Astrocyte (in vitro differentiated cells and primary cell): ENCODE data around the gene DEGS2. TPM values are rescaled to one million over a fixed set of nuclear protein-coding genes. Genes with fewer than 3 reads are reported as not detected.
"Not testable (repeated sequence)": the region's sequence is repeated elsewhere in the genome, so short reads cannot be mapped to it uniquely, and the experiment has no call there.

Source experiments
- DNase-seq: peaks from one replicate; pipeline ENCODE4 v3.0.0-alpha.2; 2010; ENCODE audit warnings: low read depth
- FAIRE-seq: peaks from 2 replicates; lab custom pipeline; 2011; peaks lifted over from hg19 to GRCh38; lab: Jason Lieb, UNC
- H2AFZ ChIP-seq: 2 replicates; pipeline ENCODE4 v1.6.0; 2012; ENCODE audit warnings: low read depth, low read length, inconsistent platforms
- H3K27ac ChIP-seq: 2 replicates; pipeline ENCODE4 v1.5.1; 2011; ENCODE audit warnings: low read depth, low read length, inconsistent platforms
- H3K27me3 ChIP-seq: 2 replicates; pipeline ENCODE4 v1.6.0; 2011; ENCODE audit warnings: low read length, inconsistent platforms; ENCODE audit not compliant: insufficient read depth
- H3K36me3 ChIP-seq: 2 replicates; pipeline ENCODE4 v1.5.1; 2011; ENCODE audit warnings: low read length, inconsistent platforms; ENCODE audit not compliant: insufficient read depth
- H3K4me1 ChIP-seq: 2 replicates; pipeline ENCODE4 v1.5.1; 2011; ENCODE audit warnings: low read length, inconsistent platforms; ENCODE audit not compliant: insufficient read depth
- H3K4me2 ChIP-seq: 2 replicates; pipeline ENCODE4 v1.6.0; 2012; ENCODE audit warnings: low read length, inconsistent platforms
- H3K4me3 ChIP-seq: 2 replicates; pipeline ENCODE4 v1.5.1; 2011; ENCODE audit warnings: low read depth, mild to moderate bottlenecking, low read length, inconsistent platforms; ENCODE audit not compliant: insufficient read depth
- H3K79me2 ChIP-seq: 2 replicates; pipeline ENCODE4 v1.6.0; 2012; ENCODE audit warnings: mild to moderate bottlenecking, low read length, inconsistent platforms; ENCODE audit not compliant: insufficient read depth
- H3K9ac ChIP-seq: 2 replicates; pipeline ENCODE4 v1.6.0; 2012; ENCODE audit warnings: mild to moderate bottlenecking, low read length, inconsistent platforms
- H3K9me3 ChIP-seq: 2 replicates; pipeline ENCODE4 v1.5.1; 2012; ENCODE audit warnings: low read depth, mild to moderate bottlenecking, low read length, inconsistent platforms; ENCODE audit not compliant: insufficient read depth
- H4K20me1 ChIP-seq: 2 replicates; pipeline ENCODE4 v1.6.0; 2012; ENCODE audit warnings: low read length, inconsistent platforms; ENCODE audit not compliant: insufficient read depth
- H3K27ac Mint-ChIP-seq: one replicate; pipeline ENCODE4 v1.8.0; 2021; ENCODE audit warnings: mild to moderate bottlenecking, mixed read lengths; ENCODE audit not compliant: unreplicated experiment
- H3K27me3 Mint-ChIP-seq: one replicate; pipeline ENCODE4 v1.8.0; 2021; ENCODE audit warnings: low read depth, mixed read lengths; ENCODE audit not compliant: unreplicated experiment
- H3K36me3 Mint-ChIP-seq: one replicate; pipeline ENCODE4 v1.8.0; 2021; ENCODE audit warnings: low read depth, mixed read lengths; ENCODE audit not compliant: unreplicated experiment
- H3K4me1 Mint-ChIP-seq: one replicate; pipeline ENCODE4 v1.8.0; 2021; ENCODE audit warnings: low read depth, mixed read lengths; ENCODE audit not compliant: unreplicated experiment
- H3K4me3 Mint-ChIP-seq: one replicate; pipeline ENCODE4 v1.8.0; 2021; ENCODE audit warnings: mild to moderate bottlenecking, moderate library complexity, mixed read lengths; ENCODE audit not compliant: unreplicated experiment
- H3K9me3 Mint-ChIP-seq: one replicate; pipeline ENCODE4 v1.8.0; 2021; ENCODE audit warnings: mild to moderate bottlenecking, mixed read lengths; ENCODE audit not compliant: unreplicated experiment
- EZH2 ChIP-seq: IDR thresholded peaks from 2 replicates; pipeline ENCODE4 v1.6.1; 2012; ENCODE audit warnings: mild to moderate bottlenecking, low read length, inconsistent platforms; ENCODE audit not compliant: insufficient read depth
- total RNA-seq: library from RNA; stranded (reverse); gene quantifications from 2 replicates; pipeline ENCODE4 v1.2.1, GENCODE V29; 2021
- TF ChIP-seq, protein P1 (sequence below): IDR thresholded peaks from 2 replicates; pipeline ENCODE4 v1.5.1; 2011; ENCODE audit warnings: low read depth, mild to moderate bottlenecking, inconsistent platforms, low read length, moderate library complexity; ENCODE audit not compliant: insufficient read depth

The DEGS2 gene
- total RNA-seq, 1 donor from 2014 or later = not detected

GRCh38 chr14:100188392-100189030 is 29.1 kb upstream of the DEGS2 start:
- Histone ChIP-seq H3K36me3 (no peaks in the 10 kb centered on the region), H3K79me2 (no peaks in the 10 kb centered on the region), H3K4me3 (no peak overlapping the region), H3K27ac (no peak overlapping the region), H3K27me3 (no peaks in the 10 kb centered on the region), H3K4me2 (no peak overlapping the region), H3K9ac (no peak overlapping the region), H3K9me3 (no peaks in the 10 kb centered on the region), H2AFZ (no peak overlapping the region), H3K4me1 (peaks cover 11% of the 10 kb centered on the region), H4K20me1 (no peaks in the 10 kb centered on the region)
- H3K36me3 Mint-ChIP-seq = no peaks in the 10 kb centered on the region
- DNase-seq (no peak), FAIRE-seq (no peak)
- no peak overlapping the region for H3K27ac Mint-ChIP-seq
- no peak overlapping the region for H3K4me3 Mint-ChIP-seq
- no peaks in the 10 kb centered on the region for H3K4me1 Mint-ChIP-seq
- H3K9me3 Mint-ChIP-seq = no peaks in the 10 kb centered on the region
- H3K27me3 Mint-ChIP-seq = peaks cover 6% of the 10 kb centered on the region
- TF ChIP-seq EZH2 = no peak
- TF ChIP-seq, protein P1, sequence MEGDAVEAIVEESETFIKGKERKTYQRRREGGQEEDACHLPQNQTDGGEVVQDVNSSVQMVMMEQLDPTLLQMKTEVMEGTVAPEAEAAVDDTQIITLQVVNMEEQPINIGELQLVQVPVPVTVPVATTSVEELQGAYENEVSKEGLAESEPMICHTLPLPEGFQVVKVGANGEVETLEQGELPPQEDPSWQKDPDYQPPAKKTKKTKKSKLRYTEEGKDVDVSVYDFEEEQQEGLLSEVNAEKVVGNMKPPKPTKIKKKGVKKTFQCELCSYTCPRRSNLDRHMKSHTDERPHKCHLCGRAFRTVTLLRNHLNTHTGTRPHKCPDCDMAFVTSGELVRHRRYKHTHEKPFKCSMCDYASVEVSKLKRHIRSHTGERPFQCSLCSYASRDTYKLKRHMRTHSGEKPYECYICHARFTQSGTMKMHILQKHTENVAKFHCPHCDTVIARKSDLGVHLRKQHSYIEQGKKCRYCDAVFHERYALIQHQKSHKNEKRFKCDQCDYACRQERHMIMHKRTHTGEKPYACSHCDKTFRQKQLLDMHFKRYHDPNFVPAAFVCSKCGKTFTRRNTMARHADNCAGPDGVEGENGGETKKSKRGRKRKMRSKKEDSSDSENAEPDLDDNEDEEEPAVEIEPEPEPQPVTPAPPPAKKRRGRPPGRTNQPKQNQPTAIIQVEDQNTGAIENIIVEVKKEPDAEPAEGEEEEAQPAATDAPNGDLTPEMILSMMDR = no peak

DNA sequence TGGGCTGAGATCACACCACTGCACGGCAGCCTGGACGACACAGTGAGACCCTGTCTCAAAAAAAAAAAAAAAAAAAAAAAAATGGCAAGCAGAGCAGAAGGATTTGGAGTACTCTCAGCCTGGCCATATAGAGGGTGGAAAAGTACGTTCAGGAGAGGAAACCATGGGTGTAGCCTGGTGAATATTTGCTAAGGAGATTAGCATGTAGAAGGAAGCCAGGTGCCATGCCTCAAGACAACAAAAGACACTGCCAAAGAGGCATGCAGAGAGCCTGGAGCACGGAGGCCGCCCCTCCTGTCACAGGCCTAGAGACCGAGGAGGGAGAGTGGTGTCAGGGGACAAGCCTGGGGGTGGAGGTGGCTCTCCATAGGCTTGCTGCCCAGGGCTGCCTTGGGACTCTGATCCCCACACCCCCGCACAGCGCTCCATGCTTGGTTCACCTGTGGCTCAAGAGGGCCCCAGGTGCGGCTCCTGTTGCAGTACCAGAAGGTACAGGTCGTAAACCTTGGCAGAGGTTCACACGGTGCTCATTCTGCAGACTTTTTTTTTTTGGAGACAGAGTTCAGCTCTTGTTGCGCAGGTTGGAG is 27.9 kb upstream of the DEGS2 start:
- Histone ChIP-seq H3K27ac (no peak overlapping the region), H3K9ac (no peak overlapping the region), H3K9me3 (no peaks in the 10 kb centered on the region), H3K79me2 (no peaks in the 10 kb centered on the region), H3K4me3 (no peak overlapping the region), H3K4me1 (peaks cover 2% of the 10 kb centered on the region), H3K27me3 (no peaks in the 10 kb centered on the region), H3K4me2 (no peak overlapping the region), H2AFZ (no peak overlapping the region), H3K36me3 (no peaks in the 10 kb centered on the region), H4K20me1 (no peaks in the 10 kb centered on the region)
- H3K27ac Mint-ChIP-seq = no peak overlapping the region
- no peaks in the 10 kb centered on the region for H3K4me1 Mint-ChIP-seq
- no peak for TF ChIP-seq EZH2
- TF ChIP-seq, protein P1 = no peak
- no peak for DNase-seq
- FAIRE-seq = no peak
- H3K27me3 Mint-ChIP-seq = peaks cover 6% of the 10 kb centered on the region
- no peak overlapping the region for H3K4me3 Mint-ChIP-seq
- H3K36me3 Mint-ChIP-seq = no peaks in the 10 kb centered on the region
- no peaks in the 10 kb centered on the region for H3K9me3 Mint-ChIP-seq

GRCh38 chr14:100181876-100182551 is 22.6 kb upstream of the DEGS2 start:
- H3K27me3 Mint-ChIP-seq, H3K36me3 ChIP-seq, H3K79me2 ChIP-seq, H3K9ac ChIP-seq, H4K20me1 ChIP-seq, H3K4me3 ChIP-seq, H3K36me3 Mint-ChIP-seq, H3K4me1 ChIP-seq, H3K4me2 ChIP-seq, H3K27me3 ChIP-seq, H3K9me3 Mint-ChIP-seq, H3K9me3 ChIP-seq, H3K27ac ChIP-seq, H2AFZ ChIP-seq, H3K4me3 Mint-ChIP-seq, H3K4me1 Mint-ChIP-seq, FAIRE-seq: not testable (repeated sequence)
- peak overlapping the region; percentile 47 for H3K27ac Mint-ChIP-seq
- DNase-seq = peak; percentile 14

DNA sequence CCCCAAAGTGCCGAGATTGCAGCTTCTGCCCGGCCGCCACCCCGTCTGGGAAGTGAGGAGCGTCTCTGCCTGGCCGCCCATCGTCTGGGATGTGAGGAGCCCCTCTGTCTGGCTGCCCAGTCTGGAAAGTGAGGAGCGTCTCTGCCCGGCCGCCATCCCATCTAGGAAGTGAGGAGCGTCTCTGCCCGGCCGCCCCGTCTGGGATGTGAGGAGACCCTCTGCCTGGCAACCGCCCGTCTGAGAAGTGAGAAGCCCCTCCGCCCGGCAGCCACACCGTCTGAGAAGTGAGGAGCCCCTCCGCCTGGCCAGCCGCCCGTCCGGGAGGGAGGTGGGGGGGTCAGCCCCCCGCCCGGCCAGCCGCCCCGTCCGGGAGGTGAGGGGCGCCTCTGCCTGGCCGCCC is 21.2 kb upstream of the DEGS2 start:
- H3K4me3 Mint-ChIP-seq, DNase-seq, H4K20me1 ChIP-seq, H3K4me1 Mint-ChIP-seq, H3K9me3 Mint-ChIP-seq, H3K27me3 ChIP-seq, H3K79me2 ChIP-seq, H3K27ac ChIP-seq, H3K9me3 ChIP-seq, H3K4me2 ChIP-seq, H3K36me3 ChIP-seq, H3K27ac Mint-ChIP-seq, H2AFZ ChIP-seq, H3K4me1 ChIP-seq, H3K36me3 Mint-ChIP-seq, H3K4me3 ChIP-seq, H3K9ac ChIP-seq, FAIRE-seq: not testable (repeated sequence)
- H3K27me3 Mint-ChIP-seq = peaks cover 13% of the 10 kb centered on the region
